A673 (cell line): Measurements from ENCODE around the gene DNAH1.

Source experiments
- CTCF ChIP-seq: fragments of 300-800, 200-600 bp; sonication (generic); conservative IDR thresholded peaks from 2 replicates; pipeline ENCODE4 v1.5.1; 2017; ENCODE audit warnings: low read depth, mild to moderate bottlenecking, antibody characterized with exemption, low read length, moderate library complexity, mixed read lengths
- EZH2 ChIP-seq: fragments of 200-600 bp; sonication (generic); IDR thresholded peaks from 2 replicates; pipeline ENCODE4 v1.6.1; 2017; ENCODE audit warnings: borderline replicate concordance, low read depth, mild to moderate bottlenecking, mixed read lengths, antibody characterized with exemption, low read length; ENCODE audit not compliant: poor library complexity, severe bottlenecking

- no peak for TF ChIP-seq CTCF
- TF ChIP-seq EZH2: no peak
Measured at GRCh38 chr3:52433328-52433995, 117.3 kb downstream of the DNAH1 start.
